Colonic mucosa (tissue), 4 donors: ENCODE results near the gene CFHR4. TPM values are rescaled to one million over a fixed set of nuclear protein-coding genes. Genes with fewer than 3 reads are reported as not detected.

Source experiments
- DNase-seq: peaks from one replicate; pipeline ENCODE4 v3.0.0-alpha.2; 2020
- H3K27ac ChIP-seq: fragments of 200-600 bp; one replicate; pipeline ENCODE4 v1.8.0; 2021
- H3K27me3 ChIP-seq: fragments of 200-600 bp; one replicate; pipeline ENCODE4 v1.8.0; 2021
- H3K36me3 ChIP-seq: fragments of 200-600 bp; one replicate; pipeline ENCODE4 v1.8.0; 2021
- H3K4me1 ChIP-seq: fragments of 200-600 bp; one replicate; pipeline ENCODE4 v1.8.0; 2021; ENCODE audit warnings: mild to moderate bottlenecking
- H3K4me3 ChIP-seq: fragments of 200-600 bp; one replicate; pipeline ENCODE4 v1.8.0; 2021
- H3K9ac ChIP-seq, 2 donors: one replicate each; pipeline ENCODE4 v1.7.0; 2013; ENCODE audit warnings: control low read depth in 2 of 2, low read depth in 2 of 2, low read length in 2 of 2
- H3K9me3 ChIP-seq: fragments of 200-600 bp; one replicate; pipeline ENCODE4 v1.8.0; 2021
- CTCF ChIP-seq: fragments of 200-600 bp; IDR thresholded peaks from one replicate; pipeline ENCODE4 v1.8.0; 2022; ENCODE audit warnings: antibody characterized with exemption, mild to moderate bottlenecking
- intact Hi-C: fragments of 100-400 bp; cut with DNase I; formaldehyde crosslinking; loops from one replicate; pipeline ENCODE4 v1.14.1; 2022
- total RNA-seq, 2 donors: library from RNA; stranded (reverse); fragmentation: NEBNext Ultra II Directional in 1 of 2; extraction: Animal tissue kit (Norgen Biotek cat#: 25700) in 1 of 2; gene quantifications; one replicate each; pipeline ENCODE4 v1.2.1, GENCODE V29; 2021
- donor health status: healthy.
- donor health status: DM: no; HTN: no; CAD: no.
- donor health status: DM: no; HTN: no; CAD: no.

CFHR4 gene
- total RNA-seq, 2 donors from 2014 or later, result not detected

GRCh38 chr1:196951711-196952394, 64.0 kb downstream of the CFHR4 start:
- Histone ChIP-seq H3K36me3 (no peaks in the 10 kb centered on the region), H3K9ac (no peak overlapping the region), H3K27me3 (no peaks in the 10 kb centered on the region), H3K4me3 (no peak overlapping the region), H3K4me1 (no peaks in the 10 kb centered on the region), H3K27ac (no peak overlapping the region), H3K9me3 (no peaks in the 10 kb centered on the region)
- TF ChIP-seq CTCF, result no peak
- DNase-seq, result no peak
- intact Hi-C loops, result no loop called here

- Histone ChIP-seq H3K4me1 (no peaks in the 10 kb centered on the region), H3K27me3 (no peaks in the 10 kb centered on the region), H3K27ac (no peak overlapping the region), H3K36me3 (no peaks in the 10 kb centered on the region), H3K4me3 (no peak overlapping the region), H3K9me3 (no peaks in the 10 kb centered on the region), H3K9ac (no peak overlapping the region)
- no peak for TF ChIP-seq CTCF
- intact Hi-C loops, result no loop called here
- no peak for DNase-seq
These were observed 66.9 kb downstream of the CFHR4 start for GRCh38 chr1:196954778-196955177.

- Histone ChIP-seq H3K27me3 (no peaks in the 10 kb centered on the region), H3K9ac (no peak overlapping the region), H3K27ac (no peak overlapping the region), H3K4me3 (no peak overlapping the region), H3K9me3 (no peaks in the 10 kb centered on the region), H3K36me3 (no peaks in the 10 kb centered on the region), H3K4me1 (no peaks in the 10 kb centered on the region)
- no peak for DNase-seq
- intact Hi-C loops, result no loop called here
- no peak for TF ChIP-seq CTCF
These were observed 68.1 kb downstream of the CFHR4 start for GRCh38 chr1:196955926-196956325.

- intact Hi-C loops, result no loop called here
- no peaks in the 10 kb centered on the region for H3K9me3 ChIP-seq
These were observed 73.0 kb downstream of the CFHR4 start for GRCh38 chr1:196960854-196961253.

More at GRCh38 chr1:196960854-196961253, 73.0 kb downstream of the CFHR4 start:
- Histone ChIP-seq H3K4me1 (no peaks in the 10 kb centered on the region), H3K36me3 (no peaks in the 10 kb centered on the region), H3K9ac (no peak overlapping the region), H3K4me3 (no peak overlapping the region), H3K27me3 (no peaks in the 10 kb centered on the region), H3K27ac (no peak overlapping the region)
- no peak for DNase-seq
- no peak for TF ChIP-seq CTCF

Other genes starting within 250 kb of the CFHR4 start
- 10 to 100 TPM; 15.4 to 20.5 TPM for gene CFH, start 236.0 kb upstream of the CFHR4 start, total RNA-seq
- gene CFHR3, start 113.2 kb upstream of the CFHR4 start, total RNA-seq, result under 1 TPM in 1 of 2 donors, not detected in 1; 0.15 TPM
- gene CFHR1, start 68.3 kb upstream of the CFHR4 start, total RNA-seq, result under 1 TPM; 0.32 to 0.57 TPM
- under 1 TPM in 1 of 2 donors, not detected in 1; 0.27 TPM for gene CFHR2, start 55.7 kb downstream of the CFHR4 start, total RNA-seq
- gene CFHR5, start 89.5 kb downstream of the CFHR4 start, total RNA-seq, result not detected
- not detected for gene F13B, start 179.2 kb downstream of the CFHR4 start, total RNA-seq